ENCODE data around the gene COL5A1.
"Not testable (repeated sequence)": the region's sequence is repeated elsewhere in the genome, so short reads cannot be mapped to it uniquely, and the experiment has no call there.

COL5A1 gene

DNA sequence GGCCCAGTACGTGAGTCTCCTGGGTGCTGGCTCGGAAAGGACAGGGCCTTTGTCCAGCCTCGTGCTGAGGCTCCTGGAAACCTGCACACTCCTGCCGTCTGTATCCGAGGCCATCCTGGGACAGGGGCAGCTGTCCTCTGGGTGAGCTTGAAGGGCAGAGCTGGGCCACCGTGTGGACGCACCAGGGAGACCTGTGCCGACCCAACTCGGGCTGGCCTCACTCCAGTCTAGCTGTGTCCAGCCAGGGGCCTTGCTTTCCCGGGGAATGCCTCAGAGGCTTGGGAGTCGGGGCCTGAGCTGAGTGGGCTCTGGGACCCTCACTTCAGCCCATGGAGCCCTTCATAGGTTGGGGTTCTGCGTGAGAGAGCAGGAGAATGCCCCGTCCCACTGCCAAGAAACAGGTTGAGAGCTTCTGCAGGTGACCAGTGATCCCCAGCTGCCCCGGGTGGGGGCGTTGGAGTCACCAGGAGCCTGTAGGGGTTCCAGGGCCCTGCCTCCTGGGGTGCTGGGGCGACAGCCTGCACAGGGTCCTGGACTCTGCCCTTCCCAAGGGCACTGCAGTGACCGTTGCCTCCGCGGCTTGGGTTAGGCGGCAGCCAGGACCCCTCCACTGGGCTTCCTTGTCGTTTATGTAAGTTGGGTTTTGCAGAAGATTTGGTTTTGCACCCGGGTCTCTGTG, 60.1 kb downstream of the COL5A1 start:
- Histone ChIP-seq H3K27me3 (ENCODE audit: insufficient read depth, low read length, poor library complexity) (no peaks in the 10 kb centered on the region), H3K36me3 (ENCODE audit: insufficient read depth, low read length) (no peaks in the 10 kb centered on the region), H2AFZ (ENCODE audit: low read depth, low read length) (no peak overlapping the region), H3K9ac (ENCODE audit: low read depth, low read length) (no peak overlapping the region), H3K79me2 (ENCODE audit: insufficient read depth, low read length) (no peaks in the 10 kb centered on the region), H3K4me1 (ENCODE audit: insufficient read depth, low read length) (no peaks in the 10 kb centered on the region), H3K4me3 (ENCODE audit: low read depth in 1 of 2, low read length in 2 of 2) (no peak overlapping the region), H3K27ac (ENCODE audit: low read length) (no peak overlapping the region), H4K20me1 (ENCODE audit: insufficient read depth, low read length) (no peaks in the 10 kb centered on the region), H3K9me3 (ENCODE audit: insufficient read depth, low read length, severe bottlenecking) (no peaks in the 10 kb centered on the region), H3K4me2 (ENCODE audit: insufficient read depth, low read length) (no peak overlapping the region)
- no peak for DNase-seq
- ATAC-seq (ENCODE audit: insufficient read depth, low read depth) = no peak
- no peak for TF ChIP-seq EZH2 (IDR thresholded peaks at IDR 0.05; ENCODE audit: borderline replicate concordance, low read depth, low read length, severe bottlenecking)
- TF ChIP-seq, protein P1, sequence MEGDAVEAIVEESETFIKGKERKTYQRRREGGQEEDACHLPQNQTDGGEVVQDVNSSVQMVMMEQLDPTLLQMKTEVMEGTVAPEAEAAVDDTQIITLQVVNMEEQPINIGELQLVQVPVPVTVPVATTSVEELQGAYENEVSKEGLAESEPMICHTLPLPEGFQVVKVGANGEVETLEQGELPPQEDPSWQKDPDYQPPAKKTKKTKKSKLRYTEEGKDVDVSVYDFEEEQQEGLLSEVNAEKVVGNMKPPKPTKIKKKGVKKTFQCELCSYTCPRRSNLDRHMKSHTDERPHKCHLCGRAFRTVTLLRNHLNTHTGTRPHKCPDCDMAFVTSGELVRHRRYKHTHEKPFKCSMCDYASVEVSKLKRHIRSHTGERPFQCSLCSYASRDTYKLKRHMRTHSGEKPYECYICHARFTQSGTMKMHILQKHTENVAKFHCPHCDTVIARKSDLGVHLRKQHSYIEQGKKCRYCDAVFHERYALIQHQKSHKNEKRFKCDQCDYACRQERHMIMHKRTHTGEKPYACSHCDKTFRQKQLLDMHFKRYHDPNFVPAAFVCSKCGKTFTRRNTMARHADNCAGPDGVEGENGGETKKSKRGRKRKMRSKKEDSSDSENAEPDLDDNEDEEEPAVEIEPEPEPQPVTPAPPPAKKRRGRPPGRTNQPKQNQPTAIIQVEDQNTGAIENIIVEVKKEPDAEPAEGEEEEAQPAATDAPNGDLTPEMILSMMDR (IDR thresholded peaks at IDR 0.05; ENCODE audit: borderline replicate concordance, extremely low read depth, low read length, poor library complexity, severe bottlenecking) = no peak

DNA sequence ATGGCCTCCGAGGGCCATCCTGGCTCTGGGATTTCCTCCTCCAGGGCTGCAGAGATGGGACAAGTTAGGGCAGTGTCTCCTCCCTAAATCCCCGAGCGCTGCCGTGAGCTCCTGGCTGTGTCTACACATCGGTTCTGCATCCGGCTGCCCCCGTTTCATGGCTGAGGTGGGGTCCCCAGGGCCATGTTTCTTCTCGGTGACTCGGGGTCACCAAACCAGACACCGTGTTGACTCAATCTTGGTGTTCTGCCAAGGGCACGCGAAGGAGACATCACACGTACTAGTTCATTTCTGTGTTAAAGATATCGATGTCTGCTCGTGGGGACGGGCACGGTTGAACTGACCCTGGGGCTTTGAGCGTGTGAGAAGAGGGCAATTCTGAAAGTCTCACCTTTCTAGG, 60.7 kb downstream of the COL5A1 start:
- no peak overlapping the region for H3K9ac ChIP-seq (ENCODE audit: low read depth, low read length)
- no peaks in the 10 kb centered on the region for H3K36me3 ChIP-seq (ENCODE audit: insufficient read depth, low read length)
- H3K4me3 ChIP-seq (ENCODE audit: low read depth in 1 of 2, low read length in 2 of 2) = no peak overlapping the region
- H3K79me2 ChIP-seq (ENCODE audit: insufficient read depth, low read length) = no peaks in the 10 kb centered on the region
- no peak overlapping the region for H3K27ac ChIP-seq (ENCODE audit: low read length)
- H3K4me1 ChIP-seq (ENCODE audit: insufficient read depth, low read length) = no peaks in the 10 kb centered on the region
- H3K9me3 ChIP-seq (ENCODE audit: insufficient read depth, low read length, severe bottlenecking) = no peaks in the 10 kb centered on the region
- H4K20me1 ChIP-seq (ENCODE audit: insufficient read depth, low read length) = no peaks in the 10 kb centered on the region
- ATAC-seq (ENCODE audit: insufficient read depth, low read depth) = no peak
- no peaks in the 10 kb centered on the region for H3K27me3 ChIP-seq (ENCODE audit: insufficient read depth, low read length, poor library complexity)
- H3K4me2 ChIP-seq (ENCODE audit: insufficient read depth, low read length) = no peak overlapping the region
- no peak overlapping the region for H2AFZ ChIP-seq (ENCODE audit: low read depth, low read length)
- DNase-seq = no peak
- TF ChIP-seq, protein P1 (IDR thresholded peaks at IDR 0.05; ENCODE audit: borderline replicate concordance, extremely low read depth, low read length, poor library complexity, severe bottlenecking) = no peak
- no peak for TF ChIP-seq EZH2 (IDR thresholded peaks at IDR 0.05; ENCODE audit: borderline replicate concordance, low read depth, low read length, severe bottlenecking)

DNA sequence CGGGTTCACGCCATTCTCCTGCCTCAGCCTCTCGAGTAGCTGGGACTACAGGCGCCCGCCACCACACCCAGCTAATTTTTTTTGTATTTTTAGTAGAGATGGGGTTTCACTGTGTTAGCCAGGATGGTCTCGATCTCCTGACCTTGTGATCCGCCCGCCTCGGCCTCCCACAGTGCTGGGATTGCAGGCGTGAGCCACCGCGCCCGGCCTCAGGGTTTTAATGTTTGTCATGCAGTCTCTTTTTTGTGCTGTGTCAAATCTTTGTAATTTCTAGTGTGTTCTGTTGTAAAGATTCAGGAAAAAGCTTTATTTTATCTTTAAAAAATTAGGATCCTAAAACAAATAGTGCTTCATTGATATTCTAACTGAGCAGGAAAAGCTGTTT, 62.1 kb downstream of the COL5A1 start:
- H2AFZ ChIP-seq (ENCODE audit: low read depth, low read length); H4K20me1 ChIP-seq (ENCODE audit: insufficient read depth, low read length); H3K27ac ChIP-seq (ENCODE audit: low read length); H3K4me1 ChIP-seq (ENCODE audit: insufficient read depth, low read length); H3K36me3 ChIP-seq (ENCODE audit: insufficient read depth, low read length); H3K79me2 ChIP-seq (ENCODE audit: insufficient read depth, low read length); H3K9ac ChIP-seq (ENCODE audit: low read depth, low read length); H3K9me3 ChIP-seq (ENCODE audit: insufficient read depth, low read length, severe bottlenecking); H3K4me2 ChIP-seq (ENCODE audit: insufficient read depth, low read length); ATAC-seq (ENCODE audit: insufficient read depth, low read depth); H3K4me3 ChIP-seq (ENCODE audit: low read depth in 1 of 2, low read length in 2 of 2); H3K27me3 ChIP-seq (ENCODE audit: insufficient read depth, low read length, poor library complexity); DNase-seq: not testable (repeated sequence)

DNA sequence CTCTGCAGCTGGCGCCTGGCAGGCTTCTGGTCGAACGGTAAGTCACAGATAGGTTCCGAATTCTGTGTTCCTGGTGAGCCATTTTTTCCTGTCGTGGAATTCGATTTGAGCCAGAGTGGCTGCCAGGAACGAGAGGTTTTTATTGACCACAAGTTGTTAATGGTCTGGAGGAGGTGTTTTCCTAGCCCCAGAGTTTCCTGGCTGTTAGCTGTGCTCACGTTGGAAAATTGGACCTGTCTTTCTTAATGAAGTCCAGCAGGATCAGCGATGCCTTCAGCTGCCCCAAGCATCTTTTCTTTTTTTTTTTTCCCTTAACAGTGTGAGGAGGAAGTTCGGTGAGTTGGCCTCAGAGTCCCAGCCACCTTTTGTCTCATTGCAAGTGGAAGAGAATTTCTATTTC, 62.9 kb downstream of the COL5A1 start:
- Histone ChIP-seq H3K36me3 (ENCODE audit: insufficient read depth, low read length) (no peaks in the 10 kb centered on the region), H2AFZ (ENCODE audit: low read depth, low read length) (no peak overlapping the region), H3K4me1 (ENCODE audit: insufficient read depth, low read length) (no peaks in the 10 kb centered on the region), H4K20me1 (ENCODE audit: insufficient read depth, low read length) (no peaks in the 10 kb centered on the region), H3K4me2 (ENCODE audit: insufficient read depth, low read length) (no peak overlapping the region), H3K27me3 (ENCODE audit: insufficient read depth, low read length, poor library complexity) (no peaks in the 10 kb centered on the region), H3K27ac (ENCODE audit: low read length) (no peak overlapping the region), H3K9me3 (ENCODE audit: insufficient read depth, low read length, severe bottlenecking) (no peaks in the 10 kb centered on the region), H3K79me2 (ENCODE audit: insufficient read depth, low read length) (no peaks in the 10 kb centered on the region), H3K9ac (ENCODE audit: low read depth, low read length) (no peak overlapping the region), H3K4me3 (ENCODE audit: low read depth in 1 of 2, low read length in 2 of 2) (no peak overlapping the region)
- TF ChIP-seq, protein P1 (IDR thresholded peaks at IDR 0.05; ENCODE audit: borderline replicate concordance, extremely low read depth, low read length, poor library complexity, severe bottlenecking) = no peak
- TF ChIP-seq EZH2 (IDR thresholded peaks at IDR 0.05; ENCODE audit: borderline replicate concordance, low read depth, low read length, severe bottlenecking) = no peak
- DNase-seq (no peak), ATAC-seq (ENCODE audit: insufficient read depth, low read depth) (no peak)

Measured in DND-41 (cell line).